Activated T-cell treated with anti-CD3 and anti-CD28 coated beads for 24 hours (primary cell): ENCODE results near the gene RAD23B.

ENCODE experiments used
- DNase-seq: peaks from one replicate; pipeline ENCODE4 v3.0.0-alpha.2; 2020; ENCODE audit warnings: low read depth

The RAD23B gene

DNA sequence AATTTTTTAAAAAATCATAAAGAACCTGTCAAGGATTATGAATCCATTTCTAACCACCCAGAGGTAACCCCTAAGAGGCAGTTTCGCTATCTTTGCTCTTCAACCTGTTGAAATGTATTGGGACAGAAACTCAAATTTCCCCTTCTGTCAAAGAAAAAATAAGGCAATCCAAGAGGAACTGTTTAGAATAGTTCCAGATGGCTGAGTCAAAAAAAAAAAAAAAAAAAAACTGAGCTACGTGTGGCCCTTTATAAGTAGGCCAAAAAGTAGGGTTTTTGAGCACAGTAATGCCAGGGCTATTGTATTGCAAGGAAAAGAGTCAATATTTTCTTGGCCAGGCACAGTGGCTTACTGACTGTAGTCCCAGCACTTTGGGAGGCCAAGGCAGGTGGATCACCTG lies 94.9 kb downstream of the RAD23B start:
- DNase-seq: no peak
